ENCODE measurements around the gene MBLAC2. TPM values are rescaled to one million over a fixed set of nuclear protein-coding genes. Genes with fewer than 3 reads are reported as not detected.
A peak's percentile ranks its signal among the peaks of the same experiment; 100 is the strongest.

The MBLAC2 gene
- polyA plus RNA-seq, 1 donor from 2014 or later: 13.8 TPM

DNA sequence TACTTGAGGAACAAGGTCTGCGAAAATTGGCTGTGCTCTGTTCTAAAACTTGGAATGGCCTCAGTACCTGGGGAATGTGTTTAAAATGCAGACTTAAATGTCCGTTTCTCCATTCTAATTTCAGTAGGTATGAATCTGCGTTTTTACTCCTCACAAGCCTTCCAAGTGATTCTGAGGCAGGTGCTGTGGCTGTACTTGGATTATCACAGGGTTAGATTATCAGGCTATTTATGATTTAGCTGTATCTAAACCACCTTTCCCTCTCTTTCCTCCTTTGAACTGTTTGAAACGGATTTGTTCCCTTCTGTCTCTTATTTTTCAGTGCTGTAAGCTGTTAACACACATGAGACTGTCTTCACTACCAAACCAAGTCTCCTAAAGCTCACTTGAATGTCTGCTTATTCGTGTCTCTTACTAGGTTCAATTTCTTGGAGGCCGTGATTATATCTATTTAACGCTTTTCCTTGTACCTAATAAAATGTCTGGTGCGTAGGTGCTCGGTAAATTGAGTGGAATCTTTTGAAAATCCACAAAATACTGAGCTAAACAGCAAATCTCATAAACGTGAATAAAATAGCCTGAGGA lies 64.3 kb downstream of the MBLAC2 start:
- peaks cover 12% of the 10 kb centered on the region for H3F3A ChIP-seq (ENCODE audit: insufficient read depth, low read length, poor library complexity, severe bottlenecking)
- TF ChIP-seq TAF1 (IDR thresholded peaks at IDR 0.05; ENCODE audit: low read depth) (no peak), EZH2 (IDR thresholded peaks at IDR 0.05; ENCODE audit: borderline replicate concordance, insufficient read depth, low read length, poor library complexity, severe bottlenecking) (no peak), RAD21 (conservative IDR thresholded peaks at IDR 0.05) (peak; percentile 15), EP300 (conservative IDR thresholded peaks at IDR 0.05; ENCODE audit: poor library complexity, severe bottlenecking) (no peak), SMC3 (conservative IDR thresholded peaks at IDR 0.05; ENCODE audit: poor library complexity) (peak; percentile 1), MXI1 (conservative IDR thresholded peaks at IDR 0.05; ENCODE audit: poor library complexity, severe bottlenecking) (peak; percentile 32), POLR2AphosphoS5 (IDR thresholded peaks at IDR 0.05) (no peak)
- TF ChIP-seq, protein P1, sequence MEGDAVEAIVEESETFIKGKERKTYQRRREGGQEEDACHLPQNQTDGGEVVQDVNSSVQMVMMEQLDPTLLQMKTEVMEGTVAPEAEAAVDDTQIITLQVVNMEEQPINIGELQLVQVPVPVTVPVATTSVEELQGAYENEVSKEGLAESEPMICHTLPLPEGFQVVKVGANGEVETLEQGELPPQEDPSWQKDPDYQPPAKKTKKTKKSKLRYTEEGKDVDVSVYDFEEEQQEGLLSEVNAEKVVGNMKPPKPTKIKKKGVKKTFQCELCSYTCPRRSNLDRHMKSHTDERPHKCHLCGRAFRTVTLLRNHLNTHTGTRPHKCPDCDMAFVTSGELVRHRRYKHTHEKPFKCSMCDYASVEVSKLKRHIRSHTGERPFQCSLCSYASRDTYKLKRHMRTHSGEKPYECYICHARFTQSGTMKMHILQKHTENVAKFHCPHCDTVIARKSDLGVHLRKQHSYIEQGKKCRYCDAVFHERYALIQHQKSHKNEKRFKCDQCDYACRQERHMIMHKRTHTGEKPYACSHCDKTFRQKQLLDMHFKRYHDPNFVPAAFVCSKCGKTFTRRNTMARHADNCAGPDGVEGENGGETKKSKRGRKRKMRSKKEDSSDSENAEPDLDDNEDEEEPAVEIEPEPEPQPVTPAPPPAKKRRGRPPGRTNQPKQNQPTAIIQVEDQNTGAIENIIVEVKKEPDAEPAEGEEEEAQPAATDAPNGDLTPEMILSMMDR (IDR thresholded peaks at IDR 0.05; ENCODE audit: poor library complexity, severe bottlenecking): no peak
- TF ChIP-seq, protein P2, sequence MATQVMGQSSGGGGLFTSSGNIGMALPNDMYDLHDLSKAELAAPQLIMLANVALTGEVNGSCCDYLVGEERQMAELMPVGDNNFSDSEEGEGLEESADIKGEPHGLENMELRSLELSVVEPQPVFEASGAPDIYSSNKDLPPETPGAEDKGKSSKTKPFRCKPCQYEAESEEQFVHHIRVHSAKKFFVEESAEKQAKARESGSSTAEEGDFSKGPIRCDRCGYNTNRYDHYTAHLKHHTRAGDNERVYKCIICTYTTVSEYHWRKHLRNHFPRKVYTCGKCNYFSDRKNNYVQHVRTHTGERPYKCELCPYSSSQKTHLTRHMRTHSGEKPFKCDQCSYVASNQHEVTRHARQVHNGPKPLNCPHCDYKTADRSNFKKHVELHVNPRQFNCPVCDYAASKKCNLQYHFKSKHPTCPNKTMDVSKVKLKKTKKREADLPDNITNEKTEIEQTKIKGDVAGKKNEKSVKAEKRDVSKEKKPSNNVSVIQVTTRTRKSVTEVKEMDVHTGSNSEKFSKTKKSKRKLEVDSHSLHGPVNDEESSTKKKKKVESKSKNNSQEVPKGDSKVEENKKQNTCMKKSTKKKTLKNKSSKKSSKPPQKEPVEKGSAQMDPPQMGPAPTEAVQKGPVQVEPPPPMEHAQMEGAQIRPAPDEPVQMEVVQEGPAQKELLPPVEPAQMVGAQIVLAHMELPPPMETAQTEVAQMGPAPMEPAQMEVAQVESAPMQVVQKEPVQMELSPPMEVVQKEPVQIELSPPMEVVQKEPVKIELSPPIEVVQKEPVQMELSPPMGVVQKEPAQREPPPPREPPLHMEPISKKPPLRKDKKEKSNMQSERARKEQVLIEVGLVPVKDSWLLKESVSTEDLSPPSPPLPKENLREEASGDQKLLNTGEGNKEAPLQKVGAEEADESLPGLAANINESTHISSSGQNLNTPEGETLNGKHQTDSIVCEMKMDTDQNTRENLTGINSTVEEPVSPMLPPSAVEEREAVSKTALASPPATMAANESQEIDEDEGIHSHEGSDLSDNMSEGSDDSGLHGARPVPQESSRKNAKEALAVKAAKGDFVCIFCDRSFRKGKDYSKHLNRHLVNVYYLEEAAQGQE (IDR thresholded peaks at IDR 0.05; ENCODE audit: borderline replicate concordance): peak; percentile 2
- no peaks in the 10 kb centered on the region for H3K9me2 ChIP-seq (ENCODE audit: insufficient read depth, low read length)
- H3K4me2 ChIP-seq (ENCODE audit: low read length): peak overlapping the region; percentile 97
- H4K20me1 ChIP-seq (ENCODE audit: insufficient read depth): no peaks in the 10 kb centered on the region
- H3K4me3 ChIP-seq (ENCODE audit: low read length): peak overlapping the region; percentile 80
- no peaks in the 10 kb centered on the region for H3K9me3 ChIP-seq (ENCODE audit: low read length)
- H3K36me3 ChIP-seq (ENCODE audit: insufficient read depth, low read length): no peaks in the 10 kb centered on the region
- H2AFZ ChIP-seq (ENCODE audit: low read depth, low read length): peak overlapping the region; percentile 89
- peak overlapping the region; percentile 96 for H3K27ac ChIP-seq (ENCODE audit: low read length)
- H3K27me3 ChIP-seq (ENCODE audit: insufficient read depth, low read depth, low read length): no peaks in the 10 kb centered on the region
- peak overlapping the region; percentile 88 for H3K9ac ChIP-seq (ENCODE audit: low read length)
- H3K79me2 ChIP-seq (replicated peaks; ENCODE audit: insufficient read depth, low read length): peaks cover 29% of the 10 kb centered on the region

DNA sequence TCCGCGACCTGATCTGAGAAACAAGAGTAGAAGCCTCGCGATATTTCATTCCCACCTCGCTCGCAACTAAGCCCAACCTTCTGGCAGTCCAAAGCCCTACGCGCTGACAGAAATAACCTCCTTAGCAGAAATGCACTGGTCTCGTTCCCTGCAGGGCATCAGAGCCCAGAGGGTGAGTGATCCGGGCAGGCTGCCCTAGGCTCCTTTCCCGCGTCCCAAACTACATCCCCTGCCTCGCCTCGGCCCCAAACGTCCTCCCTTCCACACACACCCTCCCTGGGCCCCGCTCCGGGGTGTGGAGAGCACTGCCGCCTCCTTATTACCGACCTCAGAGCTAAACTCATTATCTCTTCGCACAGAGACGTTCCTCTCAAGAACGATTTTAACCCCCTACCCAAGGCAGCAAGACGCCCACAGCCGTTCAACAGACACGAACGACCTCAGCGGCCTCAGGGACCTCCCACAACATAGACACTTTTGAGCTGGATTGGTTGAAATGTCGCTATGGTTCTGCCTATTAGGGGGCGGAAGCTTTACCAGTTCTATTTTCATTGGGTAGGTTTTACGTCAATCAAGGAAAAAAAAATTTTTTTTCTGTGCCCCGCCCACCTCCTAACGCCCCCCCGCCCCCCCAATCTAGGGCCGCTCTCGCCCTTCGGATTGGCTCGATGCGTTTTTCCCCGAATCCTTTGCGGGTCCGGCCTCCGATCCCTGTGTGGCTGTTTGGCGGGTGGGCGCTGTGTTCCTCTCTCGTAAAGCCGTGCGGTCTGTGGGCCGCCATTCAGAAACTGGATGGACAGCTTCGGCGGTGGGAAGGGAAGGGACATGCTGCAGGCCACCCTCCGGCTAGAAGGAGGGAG lies 65.0 kb downstream of the MBLAC2 start, which contains the start of gene CETN3:
TSS of gene CETN3 (minus strand) at position 439 of the 860 bp plus-strand sequence. CDS start at position 344, 95 bp downstream.
- TF ChIP-seq, protein P1 (IDR thresholded peaks at IDR 0.05; ENCODE audit: poor library complexity, severe bottlenecking): peak; percentile 42
- TF ChIP-seq SMC3 (conservative IDR thresholded peaks at IDR 0.05; ENCODE audit: poor library complexity): peak; percentile 54
- TF ChIP-seq RAD21 (conservative IDR thresholded peaks at IDR 0.05): peak; percentile 48
- TF ChIP-seq POLR2AphosphoS5 (IDR thresholded peaks at IDR 0.05): peak; percentile 95
- peak; percentile 64 for TF ChIP-seq EP300 (conservative IDR thresholded peaks at IDR 0.05; ENCODE audit: poor library complexity, severe bottlenecking)
- no peak for TF ChIP-seq EZH2 (IDR thresholded peaks at IDR 0.05; ENCODE audit: borderline replicate concordance, insufficient read depth, low read length, poor library complexity, severe bottlenecking)
- TF ChIP-seq TAF1 (IDR thresholded peaks at IDR 0.05; ENCODE audit: low read depth): peak; percentile 98
- TF ChIP-seq MXI1 (conservative IDR thresholded peaks at IDR 0.05; ENCODE audit: poor library complexity, severe bottlenecking): peak; percentile 77
- TF ChIP-seq, protein P2 (IDR thresholded peaks at IDR 0.05; ENCODE audit: borderline replicate concordance): peak; percentile 93
- no peaks in the 10 kb centered on the region for H4K20me1 ChIP-seq (ENCODE audit: insufficient read depth)
- H3K79me2 ChIP-seq (replicated peaks; ENCODE audit: insufficient read depth, low read length): peaks cover 34% of the 10 kb centered on the region
- H3K9me3 ChIP-seq (ENCODE audit: low read length): no peaks in the 10 kb centered on the region
- H3K4me2 ChIP-seq (ENCODE audit: low read length): peak within 1 kb of the TSS; percentile 97
- no peaks in the 10 kb centered on the region for H3K36me3 ChIP-seq (ENCODE audit: insufficient read depth, low read length)
- no peaks in the 10 kb centered on the region for H3K9me2 ChIP-seq (ENCODE audit: insufficient read depth, low read length)
- H3K9ac ChIP-seq (ENCODE audit: low read length): peak within 1 kb of the TSS; percentile 99
- no peaks in the 10 kb centered on the region for H3K27me3 ChIP-seq (ENCODE audit: insufficient read depth, low read depth, low read length)
- peak within 1 kb of the TSS; percentile 94 for H2AFZ ChIP-seq (ENCODE audit: low read depth, low read length)
- H3F3A ChIP-seq (ENCODE audit: insufficient read depth, low read length, poor library complexity, severe bottlenecking): peaks cover 12% of the 10 kb centered on the region
- peak within 1 kb of the TSS; percentile 80 for H3K4me3 ChIP-seq (ENCODE audit: low read length)
- peak within 1 kb of the TSS; percentile 100 for H3K27ac ChIP-seq (ENCODE audit: low read length)

Data from neural cell (in vitro differentiated cells).